Osteoblast (primary cell): ENCODE data around the gene RRAS2. TPM values are rescaled to one million over a fixed set of nuclear protein-coding genes. Genes with fewer than 3 reads are reported as not detected.
A peak's percentile ranks its signal among the peaks of the same experiment; 100 is the strongest.
"Not testable (repeated sequence)": the region's sequence is repeated elsewhere in the genome, so short reads cannot be mapped to it uniquely, and the experiment has no call there.

Source experiments
- DNase-seq: peaks from one replicate; pipeline ENCODE4 v3.0.0; 2011; ENCODE audit warnings: low spot score, mixed read lengths; ENCODE audit not compliant: insufficient read length; ENCODE audit errors: missing footprints
- H2AFZ ChIP-seq: 2 replicates; pipeline ENCODE4 v1.6.0; 2011; ENCODE audit warnings: mild to moderate bottlenecking, low read length
- H3K27ac ChIP-seq: 2 replicates; pipeline ENCODE4 v1.5.1; 2011; ENCODE audit warnings: mild to moderate bottlenecking, low read depth, low read length, moderate library complexity
- H3K27me3 ChIP-seq: 2 replicates; pipeline ENCODE4 v1.6.0; 2012; ENCODE audit warnings: mild to moderate bottlenecking, control low read depth, inconsistent platforms, low read length, moderate library complexity; ENCODE audit not compliant: insufficient read depth
- H3K36me3 ChIP-seq: 2 replicates; pipeline ENCODE4 v1.5.1; 2011; ENCODE audit warnings: mild to moderate bottlenecking, low read length, control low read depth, moderate library complexity; ENCODE audit not compliant: insufficient read depth
- H3K4me1 ChIP-seq: 2 replicates; pipeline ENCODE4 v1.5.1; 2011; ENCODE audit warnings: mild to moderate bottlenecking, low read length, control low read depth, moderate library complexity; ENCODE audit not compliant: insufficient read depth
- H3K4me2 ChIP-seq: 2 replicates; pipeline ENCODE4 v1.6.0; 2011; ENCODE audit warnings: mild to moderate bottlenecking, low read length; ENCODE audit not compliant: insufficient read depth
- H3K4me3 ChIP-seq: fragments of 200-600 bp; sonication (generic); 3 replicates; pipeline ENCODE4 v1.5.1; 2012; ENCODE audit warnings: mild to moderate bottlenecking, low read length, inconsistent platforms; ENCODE audit not compliant: insufficient read depth
- H3K79me2 ChIP-seq: 2 replicates; pipeline ENCODE4 v1.6.0; 2012; ENCODE audit warnings: mild to moderate bottlenecking, low read length, control low read depth, inconsistent platforms; ENCODE audit not compliant: insufficient read depth
- H3K9me3 ChIP-seq: 2 replicates; pipeline ENCODE4 v1.5.1; 2011; ENCODE audit warnings: low read depth, low read length, control low read depth
- H4K20me1 ChIP-seq: 2 replicates; pipeline ENCODE4 v1.6.0; 2012; ENCODE audit warnings: mild to moderate bottlenecking, low read length, control low read depth; ENCODE audit not compliant: insufficient read depth
- total RNA-seq: library from RNA; depleted of rRNA; stranded (reverse); fragments of >200 nt; gene quantifications from 2 replicates; pipeline ENCODE4 v1.2.3, GENCODE V29; 2012
- TF ChIP-seq, protein P1 (sequence below): IDR thresholded peaks from 2 replicates; pipeline ENCODE4 v1.5.1; 2011; ENCODE audit warnings: mild to moderate bottlenecking, low read depth, low read length, moderate library complexity; ENCODE audit errors: extremely low read depth

Gene RRAS2
- total RNA-seq: 91.1 and 101 TPM in 2 replicates

DNA sequence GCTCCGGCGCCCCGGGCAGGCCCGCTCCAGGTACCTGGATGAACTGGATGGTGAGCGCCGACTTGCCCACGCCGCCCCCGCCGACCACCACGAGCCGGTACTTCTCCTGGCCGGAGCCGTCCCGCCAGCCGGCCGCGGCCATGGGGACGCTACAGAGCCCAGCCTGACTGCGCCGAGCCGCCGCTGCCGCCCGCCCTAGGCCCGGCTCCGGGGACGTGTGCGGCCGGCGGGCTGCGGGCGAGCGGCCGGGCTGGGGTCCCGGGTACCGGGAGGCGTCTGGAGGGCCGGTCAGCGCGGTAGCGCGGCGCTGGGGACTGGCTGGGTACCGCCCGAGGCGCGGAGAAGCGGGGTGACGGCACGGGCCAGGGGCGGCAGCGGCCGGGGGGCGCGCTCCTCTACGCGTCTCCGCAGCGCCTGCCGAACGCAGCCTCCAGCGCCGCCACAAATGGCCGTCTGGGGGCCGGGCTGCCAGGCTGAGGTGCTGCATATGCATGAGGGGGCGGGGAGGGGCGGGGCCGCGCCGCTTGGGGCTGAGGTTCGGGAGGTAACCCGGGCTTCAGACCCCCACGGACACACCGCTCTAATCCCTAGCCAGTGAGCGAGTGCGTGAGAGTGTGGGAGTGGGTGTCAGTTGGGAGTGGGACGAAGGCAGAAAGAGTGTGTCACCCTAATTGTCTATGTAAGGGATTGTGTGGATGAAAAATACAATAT lies at the start of gene RRAS2:
Gene RRAS2 (minus strand): TSS at position 455 of the 711 bp plus-strand sequence. CDS start 313 bp downstream, at position 142.
- Histone ChIP-seq H3K4me3 (peak within 1 kb of the TSS; percentile 88), H3K79me2 (peaks cover 52% of the 10 kb centered on the region), H3K9me3 (no peaks in the 10 kb centered on the region), H3K4me2 (peak within 1 kb of the TSS; percentile 91), H4K20me1 (peaks cover 21% of the 10 kb centered on the region), H2AFZ (peak within 1 kb of the TSS; percentile 69), H3K27me3 (no peaks in the 10 kb centered on the region), H3K27ac (peak within 1 kb of the TSS; percentile 75), H3K4me1 (peaks cover 9% of the 10 kb centered on the region), H3K36me3 (no peaks in the 10 kb centered on the region)
- peak; percentile 90 for DNase-seq
- TF ChIP-seq, protein P1, sequence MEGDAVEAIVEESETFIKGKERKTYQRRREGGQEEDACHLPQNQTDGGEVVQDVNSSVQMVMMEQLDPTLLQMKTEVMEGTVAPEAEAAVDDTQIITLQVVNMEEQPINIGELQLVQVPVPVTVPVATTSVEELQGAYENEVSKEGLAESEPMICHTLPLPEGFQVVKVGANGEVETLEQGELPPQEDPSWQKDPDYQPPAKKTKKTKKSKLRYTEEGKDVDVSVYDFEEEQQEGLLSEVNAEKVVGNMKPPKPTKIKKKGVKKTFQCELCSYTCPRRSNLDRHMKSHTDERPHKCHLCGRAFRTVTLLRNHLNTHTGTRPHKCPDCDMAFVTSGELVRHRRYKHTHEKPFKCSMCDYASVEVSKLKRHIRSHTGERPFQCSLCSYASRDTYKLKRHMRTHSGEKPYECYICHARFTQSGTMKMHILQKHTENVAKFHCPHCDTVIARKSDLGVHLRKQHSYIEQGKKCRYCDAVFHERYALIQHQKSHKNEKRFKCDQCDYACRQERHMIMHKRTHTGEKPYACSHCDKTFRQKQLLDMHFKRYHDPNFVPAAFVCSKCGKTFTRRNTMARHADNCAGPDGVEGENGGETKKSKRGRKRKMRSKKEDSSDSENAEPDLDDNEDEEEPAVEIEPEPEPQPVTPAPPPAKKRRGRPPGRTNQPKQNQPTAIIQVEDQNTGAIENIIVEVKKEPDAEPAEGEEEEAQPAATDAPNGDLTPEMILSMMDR: no peak

DNA sequence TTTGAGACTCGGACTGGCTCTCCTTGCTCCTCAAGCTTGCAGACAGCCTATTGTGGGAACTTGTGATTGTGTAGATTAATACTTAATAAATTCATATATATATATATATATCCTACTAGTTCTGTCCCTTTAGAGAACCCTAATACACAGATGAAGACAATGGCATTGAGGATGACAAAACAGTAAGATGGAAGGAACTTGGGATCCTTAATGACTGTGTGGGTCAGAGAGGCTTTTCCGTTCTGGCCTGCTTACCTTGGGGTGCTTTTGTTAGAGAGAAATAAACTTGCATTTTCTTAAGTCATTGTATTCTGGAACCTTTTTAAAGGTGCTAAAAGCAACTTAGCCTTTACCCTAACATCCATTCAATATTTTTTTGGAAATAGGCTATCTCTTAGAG lies 49.6 kb upstream of the RRAS2 start:
- Histone ChIP-seq H3K79me2 (no peaks in the 10 kb centered on the region), H3K36me3 (no peaks in the 10 kb centered on the region), H4K20me1 (no peaks in the 10 kb centered on the region), H3K4me3 (no peak overlapping the region), H3K9me3 (no peaks in the 10 kb centered on the region), H3K4me2 (no peak overlapping the region), H2AFZ (no peak overlapping the region), H3K27me3 (no peaks in the 10 kb centered on the region), H3K27ac (no peak overlapping the region), H3K4me1 (peaks cover 28% of the 10 kb centered on the region)
- DNase-seq: no peak
- TF ChIP-seq, protein P1: no peak

DNA sequence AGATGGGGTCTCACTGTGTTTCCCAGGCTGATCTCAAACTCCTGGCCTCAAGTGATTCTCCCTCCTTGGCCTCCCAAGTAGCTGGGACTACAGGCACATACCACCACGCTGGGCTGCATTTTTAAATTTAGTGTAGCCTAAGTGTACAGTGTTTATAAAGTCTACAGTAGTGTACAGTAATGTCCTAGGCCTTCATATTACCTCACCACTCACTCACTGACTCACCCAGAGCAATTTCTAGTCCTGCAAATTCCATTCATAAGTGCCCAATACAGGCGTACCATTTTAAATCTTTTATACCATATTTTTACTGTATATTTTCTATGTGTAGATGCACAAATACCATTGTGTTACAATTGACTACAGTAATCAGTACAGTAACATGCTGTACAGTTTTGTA lies 47.1 kb upstream of the RRAS2 start:
- not testable (repeated sequence) for H3K79me2 ChIP-seq, H3K27me3 ChIP-seq, DNase-seq, H2AFZ ChIP-seq, H4K20me1 ChIP-seq, H3K9me3 ChIP-seq, H3K4me2 ChIP-seq, H3K4me3 ChIP-seq, H3K4me1 ChIP-seq, H3K27ac ChIP-seq, H3K36me3 ChIP-seq

DNA sequence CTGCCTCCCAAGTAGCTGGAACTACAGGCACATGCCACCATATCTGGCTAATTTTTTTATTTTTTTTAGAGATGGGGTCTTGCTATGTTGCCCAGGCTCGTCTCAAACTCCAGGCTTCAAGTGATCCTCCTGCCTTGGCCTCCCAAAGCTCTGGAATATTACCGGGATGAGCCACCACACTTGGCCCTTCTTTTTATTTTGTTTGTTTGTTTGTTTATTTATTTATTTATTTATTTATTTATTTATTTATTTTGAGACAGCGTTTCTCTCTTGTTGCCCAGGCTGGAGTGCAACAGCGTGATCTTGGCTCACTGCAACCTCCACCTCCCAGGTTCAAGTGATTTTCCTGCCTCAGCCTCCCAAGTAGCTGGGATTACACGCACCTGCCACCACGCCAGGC lies 44.5 kb upstream of the RRAS2 start:
- H3K9me3 ChIP-seq, H2AFZ ChIP-seq, H3K27ac ChIP-seq, DNase-seq, H3K4me1 ChIP-seq, H3K79me2 ChIP-seq, H4K20me1 ChIP-seq, H3K4me2 ChIP-seq, H3K27me3 ChIP-seq, H3K36me3 ChIP-seq, H3K4me3 ChIP-seq: not testable (repeated sequence)

DNA sequence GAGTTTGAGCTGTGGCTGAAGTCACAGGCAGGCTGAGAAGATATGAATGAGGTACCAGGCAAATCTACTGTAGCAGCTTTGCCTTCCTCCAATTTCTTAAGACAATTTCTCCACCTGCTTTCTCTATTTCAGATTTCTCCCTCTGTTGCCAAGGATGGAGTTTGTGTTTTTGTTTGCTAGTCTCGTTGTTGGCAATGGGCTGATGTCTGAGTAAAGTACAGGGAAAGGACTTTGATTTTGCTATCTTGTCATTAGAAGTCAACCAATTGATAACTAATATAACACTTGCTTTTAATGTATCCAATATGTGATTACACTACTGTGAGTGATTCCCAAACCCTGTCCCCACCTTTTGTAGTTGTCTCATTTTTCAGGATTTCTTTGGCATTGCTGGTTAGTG lies 40.1 kb upstream of the RRAS2 start:
- Histone ChIP-seq H3K4me1 (no peaks in the 10 kb centered on the region), H3K4me3 (no peak overlapping the region), H3K36me3 (no peaks in the 10 kb centered on the region), H2AFZ (no peak overlapping the region), H3K4me2 (no peak overlapping the region), H3K27me3 (no peaks in the 10 kb centered on the region), H3K27ac (no peak overlapping the region), H3K9me3 (no peaks in the 10 kb centered on the region), H3K79me2 (no peaks in the 10 kb centered on the region), H4K20me1 (no peaks in the 10 kb centered on the region)
- TF ChIP-seq, protein P1: no peak
- DNase-seq: no peak
